Ovary (tissue), 10 donors: ENCODE measurements around the gene TSC2. TPM values are rescaled to one million over a fixed set of nuclear protein-coding genes. Genes with fewer than 3 reads are reported as not detected.
A peak's percentile ranks its signal among the peaks of the same experiment; 100 is the strongest.

Experiments
- DNase-seq, 5 donors: peaks; one replicate each; pipeline ENCODE4 v3.0.0-alpha.2; 2019 to 2020
- H3K27ac ChIP-seq, 2 donors: fragments of 200-600 bp; one replicate each; pipeline versions ENCODE4 v1.5.1 to v1.8.0; 2019 to 2022
- H3K27me3 ChIP-seq: fragments of 200-600 bp; one replicate; pipeline ENCODE4 v1.8.0; 2022
- H3K36me3 ChIP-seq: fragments of 200-600 bp; sonication (generic); one replicate; pipeline ENCODE4 v1.5.1; 2019
- H3K4me1 ChIP-seq: one replicate; pipeline ENCODE4 v1.8.1; 2013; ENCODE audit warnings: mild to moderate bottlenecking, moderate library complexity; ENCODE audit not compliant: insufficient read depth
- H3K4me3 ChIP-seq: fragments of 200-600 bp; sonication (generic); one replicate; pipeline ENCODE4 v1.5.1; 2017
- H3K9me3 ChIP-seq, 2 donors: fragments of 200-600 bp in 1 of 2; sonication (generic) in 1 of 2; one replicate each; pipeline versions ENCODE4 v1.5.1 to v1.8.1; 2013 to 2019; ENCODE audit warnings: mild to moderate bottlenecking in 1 of 2, moderate library complexity in 1 of 2
- CTCF ChIP-seq, 3 donors: fragments of 450-650 bp in 2 of 3; fragments of 200-600 bp in 1 of 3; IDR thresholded peaks; one replicate each; pipeline versions ENCODE4 v1.5.1 to v1.8.0; 2016 to 2022; ENCODE audit warnings: antibody characterized with exemption in 3 of 3, mild to moderate bottlenecking in 1 of 3
- EP300 ChIP-seq: sonication (generic); formaldehyde crosslinking; IDR thresholded peaks from one replicate; pipeline ENCODE4 v1.6.1; 2017; ENCODE audit warnings: antibody characterized with exemption
- POLR2A ChIP-seq: fragments of 450-650 bp; IDR thresholded peaks from one replicate; pipeline ENCODE4 v1.6.1; 2017; ENCODE audit warnings: antibody characterized with exemption, mild to moderate bottlenecking, moderate library complexity
- WGBS, 3 donors: extraction: QIAGEN DNeasy Blood & Tissue Kit in 1 of 3; methylation state at CpG; one replicate each; pipeline versions ENCODE4 v1.1.5 to v1.1.7; 2013 to 2017; 5-methylcytosine and 5-hydroxymethylcytosine counted together
- intact Hi-C, 4 donors: fragments of 100-400 bp; cut with DNase I; formaldehyde crosslinking; loops; one replicate each; pipeline versions ENCODE4 v1.11.0 to v1.15.1; 2022 to 2023
- long read RNA-seq, 3 donors: library from polyadenylated mRNA in 2 of 3; unstranded in 2 of 3; transcript quantifications; one replicate each; pipeline ENCODE4 v2.0.0 and lab custom pipeline, GENCODE V29; 2021 to 2026
- polyA plus RNA-seq, 2 donors: library from polyadenylated mRNA; stranded (reverse); fragments of 200-250 nt in 1 of 2; fragments of 350-450 nt in 1 of 2; fragmentation: Illumina TruSeq in 1 of 2; extraction: RNeasy Lipid Tissue Mini Kit (QIAGEN cat#74804) in 1 of 2; gene quantifications; one replicate each; pipeline ENCODE4 v1.2.3, GENCODE V29; 2013 to 2014
- total RNA-seq, 7 donors: library from RNA; depleted of rRNA in 2 of 7; stranded (reverse); fragments of >200 nt in 2 of 7; fragmentation: NEBNext Ultra II Directional in 3 of 7; extraction: Animal tissue kit (Norgen Biotek cat#: 25700) in 3 of 7; gene quantifications; one replicate each; pipeline versions ENCODE4 v1.1.0 to v1.2.4, GENCODE V29; 2016 to 2023
- donor health status: DM: no; HTN: no; CAD: no; lungs with moderate emphysema.
- donor health status: DM: no; HTN: no; CAD: no.
- donor health status: Bipolar disorder and iron deficiency.
- donor health status: DM: yes; HTN: yes; CAD: no.
- donor health status: DM: no; HTN: no; CAD: no.
- donor health status: DM: yes; HTN: yes; CAD: no.

The TSC2 gene
- total RNA-seq (100 to 1,000 TPM in 4 of 7 donors, 10 to 100 TPM in 3; 47.0 to 150 (median 131) TPM), polyA plus RNA-seq (10 to 100 TPM; 51.7 to 72.1 TPM)
- long read RNA-seq, donor 1, transcript TSC2-208 (4 exons, 2,793 nt) = major isoform, 21 of 133 reads
- long read RNA-seq, donor 1, transcript TSC2-226 (10 exons, 3,388 nt) = minor isoform, 8 of 133 reads
- long read RNA-seq, donor 1, partial matches to known transcripts = 71 of 133 reads
- long read RNA-seq, donor 1, other reads (novel, unspliced or antisense) = 29 of 133 reads
- long read RNA-seq, donor 2, full-length matches to known transcripts = 8 of 8 reads
- long read RNA-seq, donor 2, partial matches to known transcripts = 0 of 8 reads
- long read RNA-seq, donor 2, other reads (novel, unspliced or antisense) = 0 of 8 reads
- long read RNA-seq, donor 3, full-length matches to known transcripts = 64 of 202 reads
- long read RNA-seq, donor 3, partial matches to known transcripts = 86 of 202 reads
- long read RNA-seq, donor 3, other reads (novel, unspliced or antisense) = 52 of 202 reads

GRCh38 chr16:2047330-2048115 lies at the start of gene TSC2, which contains the start of gene NTHL1:
TSS of gene TSC2 (plus strand) at chr16:2047985. CDS start at chr16:2048616, 631 bp downstream.
TSS of gene NTHL1 (minus strand) at chr16:2047834. CDS start at chr16:2047823, 11 bp downstream.
- peaks cover 13% of the 10 kb centered on the region for H3K4me1 ChIP-seq
- H3K9me3 ChIP-seq = no peaks in the 10 kb centered on the region
- no peaks in the 10 kb centered on the region for H3K27me3 ChIP-seq
- peak; percentile 95 to 98 (median 96) for DNase-seq
- intact Hi-C loops = no loop called here
- H3K27ac ChIP-seq = peak within 1 kb of the TSS in 1 of 2 donors; percentile 70
- H3K4me3 ChIP-seq = peak within 1 kb of the TSS; percentile 63
- no peaks in the 10 kb centered on the region for H3K36me3 ChIP-seq
- TF ChIP-seq POLR2A (peak; percentile 26), EP300 (no peak), CTCF (IDR thresholded peaks at IDR 0.05) (peak; percentile 39 to 72 (median 68))
- 0 to 1% (median 0%) methylated on average over 32 to 81 of the region's 81 CpGs for WGBS, 3 donors

GRCh38 chr16:1998360-1998835 lies 49.4 kb upstream of the TSC2 start:
- intact Hi-C loops = no loop called here
- Histone ChIP-seq H3K36me3 (no peaks in the 10 kb centered on the region), H3K27me3 (no peaks in the 10 kb centered on the region), H3K4me3 (no peak overlapping the region), H3K9me3 (no peaks in the 10 kb centered on the region), H3K27ac (no peak overlapping the region), H3K4me1 (peaks cover 6% of the 10 kb centered on the region)
- TF ChIP-seq POLR2A (no peak), EP300 (no peak), CTCF (IDR thresholded peaks at IDR 0.05) (no peak)
- peak in 2 of 5 donors; percentile 20 to 40 for DNase-seq
- WGBS, 3 donors = 87 to 91% (median 91%) methylated on average over 26 to 27 of the region's 27 CpGs

- intact Hi-C loops = no loop called here
- Histone ChIP-seq H3K27ac (no peak overlapping the region), H3K9me3 (no peaks in the 10 kb centered on the region), H3K36me3 (no peaks in the 10 kb centered on the region), H3K4me1 (peaks cover 9% of the 10 kb centered on the region), H3K4me3 (no peak overlapping the region), H3K27me3 (no peaks in the 10 kb centered on the region)
- WGBS, 3 donors = 86 to 88% (median 87%) methylated on average over 30 to 39 of the region's 39 CpGs
- peak in 2 of 5 donors; percentile 26 to 46 for DNase-seq
- TF ChIP-seq CTCF (IDR thresholded peaks at IDR 0.05) (no peak), EP300 (no peak), POLR2A (no peak)
Observed at GRCh38 chr16:1998852-1999801, 48.7 kb upstream of the TSC2 start.
